ENCODE data around the gene APOO.
A peak's percentile ranks its signal among the peaks of the same experiment; 100 is the strongest.

The APOO gene

DNA sequence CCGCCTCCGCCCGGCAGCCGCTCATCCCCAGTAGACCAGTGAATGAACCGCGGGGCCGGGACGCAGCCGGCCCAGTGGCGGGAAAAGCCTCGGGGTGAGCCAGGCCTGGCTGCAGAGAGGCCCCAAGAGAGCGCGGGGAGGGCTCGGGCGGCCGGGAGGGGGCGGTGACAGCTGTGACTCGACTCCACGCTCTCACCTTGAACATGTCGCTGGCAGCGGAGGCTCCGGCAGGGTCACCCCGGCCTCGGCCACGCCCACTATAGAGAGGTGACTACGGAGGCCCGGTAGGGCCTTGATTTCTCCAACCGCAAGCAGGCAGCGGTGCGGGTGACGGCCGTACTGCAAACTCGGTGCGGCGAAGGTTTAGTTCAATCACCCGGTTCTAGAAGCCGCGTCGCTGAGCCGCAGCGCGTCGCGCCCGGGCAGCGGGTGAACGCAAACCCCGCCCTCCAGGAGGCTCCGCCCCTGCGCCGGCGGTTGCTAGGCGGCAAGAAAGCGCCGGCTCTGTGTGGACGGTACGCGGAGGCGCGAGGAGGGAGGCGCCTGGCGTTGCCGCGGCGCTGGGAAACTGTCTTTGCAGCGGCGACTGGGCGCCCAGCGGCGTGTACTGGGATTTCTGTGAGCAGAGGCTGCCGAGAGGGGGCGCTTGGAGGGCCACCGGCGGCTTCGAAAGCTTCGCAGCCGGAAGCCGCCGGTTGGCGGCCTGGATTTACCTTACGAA lies at the start of gene APOO, which contains the start of gene CXorf58:
TSS of gene APOO (minus strand) at position 441 of the 721 bp plus-strand sequence. CDS start at position 205, 236 bp downstream.
TSS of gene CXorf58 (plus strand) at position 509 of the 721 bp plus-strand sequence. CDS start 2,297 bp downstream, outside the sequence.
- Histone ChIP-seq H3K36me3 (ENCODE audit: insufficient read depth, low read length) (no peaks in the 10 kb centered on the region), H3K4me1 (ENCODE audit: insufficient read depth, low read length) (peaks cover 13% of the 10 kb centered on the region), H3K9me3 (ENCODE audit: control insufficient read depth, insufficient read depth, low read length) (no peaks in the 10 kb centered on the region), H3K9ac (ENCODE audit: low read depth, low read length) (peak within 1 kb of the TSS; percentile 62)

DNA sequence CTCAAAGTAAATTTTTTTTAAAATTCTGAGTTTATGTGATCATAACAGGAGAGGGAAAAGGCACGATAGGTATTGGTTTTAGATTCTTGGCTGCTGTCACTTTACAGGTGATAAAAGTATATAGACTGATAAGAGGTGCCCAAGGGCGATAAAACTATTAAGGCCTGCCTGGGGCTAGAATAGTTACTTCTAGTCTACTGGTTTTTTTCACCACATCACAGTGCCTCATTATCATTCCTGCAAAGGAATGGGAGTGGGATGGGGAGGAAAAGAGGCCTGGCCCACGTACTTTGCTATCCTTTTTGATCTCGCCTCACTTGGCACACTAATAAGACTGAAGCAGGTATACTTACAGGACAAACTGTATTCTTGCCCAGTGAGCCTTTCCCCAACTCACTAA lies 46.7 kb upstream of the APOO start:
- H3K4me1 ChIP-seq (ENCODE audit: insufficient read depth, low read length) = peaks cover 18% of the 10 kb centered on the region
- H3K9me3 ChIP-seq (ENCODE audit: control insufficient read depth, insufficient read depth, low read length) = no peaks in the 10 kb centered on the region

DNA sequence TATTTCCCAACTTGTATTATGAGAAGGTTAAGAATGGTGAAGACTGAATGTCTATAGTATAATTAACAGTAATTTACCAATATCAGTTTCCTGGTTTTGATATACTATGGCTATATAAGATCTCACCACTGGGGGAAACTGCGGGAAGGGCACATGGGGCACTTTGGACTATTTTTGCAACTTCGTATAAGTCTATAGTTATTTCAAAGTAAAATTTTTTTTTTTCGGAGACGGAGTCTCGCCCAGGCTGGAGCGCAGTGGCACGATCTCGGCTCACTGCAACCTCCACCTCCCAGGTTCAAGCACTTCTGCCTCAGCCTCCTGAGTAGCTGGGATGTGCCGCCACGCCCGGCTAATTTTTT lies 46.2 kb upstream of the APOO start:
- Histone ChIP-seq H3K36me3 (ENCODE audit: insufficient read depth, low read length) (no peaks in the 10 kb centered on the region), H3K4me1 (ENCODE audit: insufficient read depth, low read length) (peaks cover 15% of the 10 kb centered on the region), H3K9ac (ENCODE audit: low read depth, low read length) (no peak overlapping the region), H3K9me3 (ENCODE audit: control insufficient read depth, insufficient read depth, low read length) (no peaks in the 10 kb centered on the region)

More for the DNA sequence above, 46.7 kb upstream of the APOO start:
- no peak overlapping the region for H3K9ac ChIP-seq (ENCODE audit: low read depth, low read length)
- no peaks in the 10 kb centered on the region for H3K36me3 ChIP-seq (ENCODE audit: insufficient read depth, low read length)

DNA sequence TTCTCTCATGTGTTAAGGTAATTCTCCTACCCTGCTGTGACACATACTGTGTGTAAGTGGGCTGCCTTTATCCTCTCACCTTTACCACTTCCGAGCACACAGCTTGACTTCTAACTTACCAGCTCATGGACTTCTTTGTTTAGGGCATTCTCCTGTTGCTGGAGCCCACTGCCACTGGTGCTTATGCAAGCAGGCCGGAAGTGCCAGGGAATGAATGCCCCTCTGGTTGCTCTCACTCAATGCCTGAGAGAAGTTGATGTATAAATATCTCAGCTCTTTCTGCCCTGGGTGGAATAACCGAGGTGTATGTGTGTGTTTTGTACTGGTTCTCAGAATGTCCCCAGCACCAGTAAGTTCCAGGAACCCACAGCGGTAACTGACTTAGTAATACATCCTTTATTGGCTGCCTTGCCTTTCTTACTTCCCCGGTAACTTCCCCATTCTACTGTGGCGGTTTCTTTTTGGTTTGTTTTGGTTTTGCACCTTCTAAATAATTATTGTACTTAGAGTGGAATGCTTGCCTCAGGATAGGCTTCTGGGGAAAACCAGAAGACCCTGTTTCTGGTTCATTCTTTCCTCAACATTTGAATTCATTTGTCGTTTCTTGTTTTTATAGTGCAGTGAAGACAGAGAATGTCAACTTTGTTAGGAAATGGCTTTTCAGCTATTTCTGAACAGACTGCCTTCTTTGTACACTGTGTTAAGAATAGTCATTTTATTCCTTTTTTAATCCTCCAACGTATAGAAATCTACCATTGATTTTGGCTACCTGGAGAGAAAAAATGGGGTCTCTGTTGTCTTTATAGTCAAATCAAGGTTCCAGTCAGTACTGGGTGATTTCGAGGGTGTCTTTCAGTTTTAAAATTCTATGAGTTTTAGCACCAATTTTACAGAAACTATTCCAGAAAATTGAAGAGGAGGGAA lies 45.5 kb upstream of the APOO start:
- no peaks in the 10 kb centered on the region for H3K36me3 ChIP-seq (ENCODE audit: insufficient read depth, low read length)
- peaks cover 15% of the 10 kb centered on the region for H3K4me1 ChIP-seq (ENCODE audit: insufficient read depth, low read length)
- no peaks in the 10 kb centered on the region for H3K9me3 ChIP-seq (ENCODE audit: control insufficient read depth, insufficient read depth, low read length)
- H3K9ac ChIP-seq (ENCODE audit: low read depth, low read length) = peak overlapping the region; percentile 16

DNA sequence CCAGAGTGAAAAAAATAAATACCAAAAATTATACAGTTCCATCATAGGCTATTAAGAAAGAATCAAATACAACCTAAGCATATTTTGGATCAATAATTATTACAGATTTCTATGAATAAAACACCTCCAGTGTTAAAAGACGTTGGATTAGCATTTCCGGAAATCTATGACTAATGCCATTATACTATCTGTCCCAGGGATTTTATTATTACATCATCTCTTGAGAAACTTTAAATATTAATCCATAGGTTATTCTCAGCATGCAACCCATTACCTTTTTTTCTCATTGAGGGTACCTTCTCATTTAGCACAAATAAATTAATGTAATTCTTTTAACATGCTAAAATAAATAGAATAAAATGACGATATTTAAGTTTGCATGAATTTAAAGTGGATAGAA lies 44.7 kb upstream of the APOO start:
- no peaks in the 10 kb centered on the region for H3K36me3 ChIP-seq (ENCODE audit: insufficient read depth, low read length)
- no peaks in the 10 kb centered on the region for H3K9me3 ChIP-seq (ENCODE audit: control insufficient read depth, insufficient read depth, low read length)
- no peak overlapping the region for H3K9ac ChIP-seq (ENCODE audit: low read depth, low read length)
- H3K4me1 ChIP-seq (ENCODE audit: insufficient read depth, low read length) = peaks cover 15% of the 10 kb centered on the region

DNA sequence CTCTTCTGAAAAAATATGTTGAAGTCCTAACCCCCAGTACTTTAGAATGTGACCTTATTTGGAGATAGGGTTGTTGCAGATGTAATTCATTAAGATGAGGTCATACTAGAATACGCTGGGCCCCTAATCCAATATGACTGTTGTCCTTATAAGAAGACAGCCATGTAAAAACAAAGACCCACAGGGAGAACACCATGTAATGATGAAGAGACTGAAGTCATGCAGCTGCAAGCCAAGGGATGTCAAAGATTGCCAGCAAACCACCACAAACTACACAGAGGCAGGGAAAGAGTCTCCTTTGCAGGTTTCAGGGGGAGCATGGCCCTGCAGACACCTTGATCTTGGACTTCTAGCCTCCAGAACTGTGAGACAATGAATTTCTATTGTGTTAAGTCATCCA lies 37.5 kb upstream of the APOO start:
- no peaks in the 10 kb centered on the region; the same call in 1 of the 2 replicates for H3K4me1 ChIP-seq (ENCODE audit: insufficient read depth, low read length)
- no peaks in the 10 kb centered on the region for H3K36me3 ChIP-seq (ENCODE audit: insufficient read depth, low read length)
- H3K9me3 ChIP-seq (ENCODE audit: control insufficient read depth, insufficient read depth, low read length) = no peaks in the 10 kb centered on the region
- no peak overlapping the region for H3K9ac ChIP-seq (ENCODE audit: low read depth, low read length)

DNA sequence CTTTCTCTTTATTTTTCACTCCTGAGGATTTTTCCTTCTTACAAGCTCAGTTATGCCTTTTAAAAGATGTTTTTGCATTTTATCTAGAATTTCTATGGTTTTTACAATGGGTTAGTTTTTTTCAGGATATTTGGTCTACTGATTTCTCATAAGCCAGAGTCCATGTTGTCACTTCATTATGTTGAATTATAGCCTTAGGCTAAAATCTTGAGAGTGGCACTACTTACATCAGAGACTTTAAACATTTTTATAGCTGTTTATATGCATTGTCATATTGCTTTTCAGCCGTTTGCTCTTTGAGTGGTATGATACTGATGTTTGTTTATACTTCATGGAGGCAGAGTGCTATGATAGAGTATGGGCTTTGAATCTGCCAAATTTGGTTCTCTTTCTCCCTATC lies 36.5 kb upstream of the APOO start:
- H3K9me3 ChIP-seq (ENCODE audit: control insufficient read depth, insufficient read depth, low read length) = no peaks in the 10 kb centered on the region
- no peak overlapping the region for H3K9ac ChIP-seq (ENCODE audit: low read depth, low read length)
- H3K36me3 ChIP-seq (ENCODE audit: insufficient read depth, low read length) = no peaks in the 10 kb centered on the region
- H3K4me1 ChIP-seq (ENCODE audit: insufficient read depth, low read length) = no peaks in the 10 kb centered on the region; the same call in 1 of the 2 replicates

DNA sequence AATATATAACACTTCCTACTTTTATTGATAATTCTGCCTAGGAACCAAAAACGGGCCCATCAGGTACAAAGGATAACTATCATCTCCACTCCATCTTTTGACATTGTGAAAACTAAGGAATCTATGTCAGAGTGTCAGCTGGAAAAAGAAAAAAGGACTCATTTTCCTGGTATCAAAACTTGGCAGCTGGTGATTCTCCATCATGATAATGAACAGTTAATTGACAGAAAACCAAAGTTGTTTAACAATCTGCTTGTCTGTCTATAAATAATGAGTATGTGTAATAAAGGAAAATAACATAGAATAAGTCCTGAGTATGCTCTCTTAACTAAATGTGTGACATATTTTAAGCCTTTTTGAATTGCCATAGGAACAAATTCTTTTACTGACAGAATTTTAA lies 31.5 kb upstream of the APOO start:
- Histone ChIP-seq H3K9ac (ENCODE audit: low read depth, low read length) (no peak overlapping the region), H3K4me1 (ENCODE audit: insufficient read depth, low read length) (no peaks in the 10 kb centered on the region; the same call in 1 of the 2 replicates), H3K9me3 (ENCODE audit: control insufficient read depth, insufficient read depth, low read length) (no peaks in the 10 kb centered on the region), H3K36me3 (ENCODE audit: insufficient read depth, low read length) (no peaks in the 10 kb centered on the region)

DNA sequence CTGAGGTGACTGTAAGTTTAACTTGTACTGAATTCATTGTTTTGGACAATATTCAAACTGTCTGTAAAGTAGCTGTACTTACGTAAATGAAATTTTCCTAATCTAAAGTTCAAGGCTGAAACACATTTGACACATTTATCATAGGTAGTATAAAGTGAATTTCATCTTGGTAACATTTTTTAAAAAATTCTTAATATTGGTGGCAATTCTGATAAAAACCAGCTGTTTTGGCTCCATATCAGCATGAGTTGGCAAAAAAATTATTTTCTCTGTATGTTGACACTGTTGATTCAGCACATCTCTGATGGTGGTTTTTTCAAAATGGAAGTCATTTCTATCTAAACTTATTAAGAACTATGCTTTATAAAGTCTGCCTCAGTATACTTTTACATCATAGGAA lies 31.0 kb upstream of the APOO start:
- Histone ChIP-seq H3K4me1 (ENCODE audit: insufficient read depth, low read length) (no peaks in the 10 kb centered on the region; the same call in 1 of the 2 replicates), H3K36me3 (ENCODE audit: insufficient read depth, low read length) (no peaks in the 10 kb centered on the region), H3K9ac (ENCODE audit: low read depth, low read length) (no peak overlapping the region), H3K9me3 (ENCODE audit: control insufficient read depth, insufficient read depth, low read length) (no peaks in the 10 kb centered on the region)

DNA sequence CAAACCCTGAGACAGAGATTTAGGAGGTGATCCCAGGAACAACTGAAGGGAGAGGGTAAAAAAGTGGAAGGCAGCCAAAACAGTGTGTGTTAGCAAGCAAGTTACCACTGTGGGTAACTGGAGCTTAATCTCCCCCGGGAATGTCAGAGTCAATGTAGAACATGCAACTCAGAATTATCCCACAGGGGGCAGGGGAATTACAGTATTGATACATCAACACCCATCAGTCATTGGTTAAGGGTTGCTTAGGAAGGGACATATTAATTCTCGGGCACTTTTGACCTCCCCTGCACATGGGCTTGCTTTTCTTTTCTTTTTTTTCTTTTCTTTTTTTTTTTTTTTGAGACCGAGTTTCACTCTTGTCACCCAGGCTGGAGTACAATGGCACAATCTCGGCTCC lies 29.4 kb upstream of the APOO start:
- no peaks in the 10 kb centered on the region for H3K36me3 ChIP-seq (ENCODE audit: insufficient read depth, low read length)
- no peaks in the 10 kb centered on the region for H3K9me3 ChIP-seq (ENCODE audit: control insufficient read depth, insufficient read depth, low read length)
- H3K9ac ChIP-seq (ENCODE audit: low read depth, low read length) = no peak overlapping the region
- H3K4me1 ChIP-seq (ENCODE audit: insufficient read depth, low read length) = no peaks in the 10 kb centered on the region; the same call in 1 of the 2 replicates

DNA sequence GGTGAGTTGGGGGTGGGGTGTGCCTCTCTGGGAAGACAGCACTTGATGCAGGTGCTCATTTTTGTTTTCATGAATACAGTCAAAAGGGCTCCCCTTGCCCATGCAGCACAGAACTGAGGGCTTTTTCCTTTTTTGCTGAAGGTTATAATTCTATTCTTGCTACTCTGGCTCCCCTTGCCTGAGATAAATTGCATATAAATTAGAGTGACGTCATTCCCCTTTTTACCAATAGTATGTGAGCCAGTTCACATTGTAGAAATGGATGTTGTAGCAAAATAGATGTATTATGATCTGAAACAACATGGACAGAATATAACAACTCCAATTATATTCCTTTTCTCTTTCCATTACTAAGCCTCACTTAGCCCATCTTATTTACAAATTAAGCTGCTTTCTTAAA lies 28.4 kb upstream of the APOO start:
- Histone ChIP-seq H3K9me3 (ENCODE audit: control insufficient read depth, insufficient read depth, low read length) (no peaks in the 10 kb centered on the region), H3K9ac (ENCODE audit: low read depth, low read length) (no peak overlapping the region), H3K4me1 (ENCODE audit: insufficient read depth, low read length) (no peaks in the 10 kb centered on the region; the same call in 1 of the 2 replicates), H3K36me3 (ENCODE audit: insufficient read depth, low read length) (no peaks in the 10 kb centered on the region)

DNA sequence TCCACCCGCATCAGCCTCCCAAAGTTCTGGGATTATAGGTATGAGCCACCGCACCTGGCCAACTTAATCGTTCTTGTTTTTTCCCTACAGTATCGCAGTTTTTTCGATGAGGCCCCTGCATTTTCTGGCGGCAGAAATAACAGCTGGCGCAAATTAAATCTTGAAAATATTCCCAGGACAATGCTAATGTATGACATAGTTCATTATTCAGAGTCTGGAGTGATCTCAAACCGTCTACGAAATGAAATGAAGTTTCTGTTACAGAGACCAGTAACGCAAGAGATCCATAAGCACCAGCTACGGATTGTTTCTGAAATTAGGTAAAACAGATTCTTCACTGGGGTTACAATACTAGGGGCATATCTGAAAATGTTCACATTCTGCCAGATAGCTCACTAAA lies 27.4 kb upstream of the APOO start:
- Histone ChIP-seq H3K9me3 (ENCODE audit: control insufficient read depth, insufficient read depth, low read length) (no peaks in the 10 kb centered on the region), H3K36me3 (ENCODE audit: insufficient read depth, low read length) (no peaks in the 10 kb centered on the region), H3K9ac (ENCODE audit: low read depth, low read length) (no peak overlapping the region), H3K4me1 (ENCODE audit: insufficient read depth, low read length) (no peaks in the 10 kb centered on the region; the same call in 1 of the 2 replicates)

DNA sequence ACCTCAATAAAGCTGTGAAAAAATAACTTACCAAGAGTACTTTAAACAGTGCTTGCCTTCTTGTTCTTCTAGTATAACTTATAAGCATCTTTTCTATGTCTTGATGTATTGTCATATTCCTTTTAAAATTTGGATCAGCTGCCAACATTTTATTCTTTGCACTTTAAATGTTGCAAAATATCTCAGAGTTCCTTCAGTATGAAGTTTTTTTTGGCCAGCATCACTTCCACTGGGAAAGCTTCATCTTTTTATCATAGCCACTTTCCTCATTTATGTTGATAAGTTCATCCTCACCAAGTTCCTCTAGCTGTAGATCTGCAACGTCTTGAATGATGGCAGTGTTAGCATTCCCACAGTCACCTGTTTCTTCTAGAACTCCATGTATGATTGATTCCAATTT lies 24.3 kb upstream of the APOO start:
- Histone ChIP-seq H3K4me1 (ENCODE audit: insufficient read depth, low read length) (no peaks in the 10 kb centered on the region; the same call in 1 of the 2 replicates), H3K9me3 (ENCODE audit: control insufficient read depth, insufficient read depth, low read length) (no peaks in the 10 kb centered on the region), H3K9ac (ENCODE audit: low read depth, low read length) (no peak overlapping the region), H3K36me3 (ENCODE audit: insufficient read depth, low read length) (no peaks in the 10 kb centered on the region)

DNA sequence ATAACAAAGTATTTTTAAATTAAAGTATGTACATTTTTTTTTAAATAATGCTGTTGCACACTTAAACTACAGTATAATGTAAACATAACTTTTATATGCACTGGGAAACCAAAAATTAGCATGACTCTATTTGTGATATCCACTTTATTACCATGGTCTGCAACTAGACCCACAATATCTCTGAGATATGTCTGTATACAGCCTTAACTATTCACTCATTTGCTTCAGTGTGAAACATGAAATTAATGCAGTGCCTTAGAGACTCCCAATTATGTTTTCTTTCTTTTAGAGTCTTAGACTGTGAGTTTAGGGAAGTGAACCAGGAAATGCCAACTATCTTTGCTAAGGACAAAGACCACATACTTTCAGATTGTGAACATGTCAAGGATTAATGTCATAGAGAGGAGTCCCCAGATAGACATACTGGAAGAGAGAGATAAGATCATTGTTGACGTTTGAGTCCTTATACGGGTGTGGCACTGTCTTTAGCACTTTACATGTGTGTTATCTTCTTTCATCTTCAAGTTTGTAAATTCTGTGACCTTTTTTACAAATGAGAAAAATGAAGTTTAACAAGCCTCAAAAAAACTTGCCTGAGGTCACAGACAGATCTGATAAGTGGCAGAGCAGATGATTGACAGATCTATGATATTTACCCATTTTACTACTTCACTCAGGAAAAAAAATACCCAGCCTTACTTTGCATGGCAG lies 23.3 kb upstream of the APOO start:
- Histone ChIP-seq H3K36me3 (ENCODE audit: insufficient read depth, low read length) (no peaks in the 10 kb centered on the region), H3K4me1 (ENCODE audit: insufficient read depth, low read length) (no peaks in the 10 kb centered on the region; the same call in 1 of the 2 replicates), H3K9me3 (ENCODE audit: control insufficient read depth, insufficient read depth, low read length) (no peaks in the 10 kb centered on the region), H3K9ac (ENCODE audit: low read depth, low read length) (no peak overlapping the region)

Data from ES-I3 (cell line).